Endothelial cell of umbilical vein (primary cell): ENCODE data around the gene DNASE2. TPM values are rescaled to one million over a fixed set of nuclear protein-coding genes. Genes with fewer than 3 reads are reported as not detected.

Experiments
- BruUV-seq: library from RNA; stranded (reverse); fragments of 400-500 nt; replicated peaks from 2 replicates; lab custom pipeline; 2021; lab: Mats Ljungman, UMichigan
- CTCF ChIA-PET: fragments of 300-600, 350-600 bp; sonication (Branson Sonifier 250); formaldehyde crosslinking; loops from one replicate; lab custom pipeline; 2021; ENCODE audit warnings: antibody characterized with exemption, inconsistent platforms; lab: Charles Lee
- POLR2A ChIA-PET: fragments of 300-600, 350-600 bp; sonication (Branson Sonifier 250); formaldehyde crosslinking; loops from one replicate; lab custom pipeline; 2021; ENCODE audit warnings: antibody characterized with exemption, inconsistent platforms; lab: Charles Lee
- DNase-seq: peaks from one replicate; pipeline ENCODE4 v3.0.0-alpha.2; 2011; ENCODE audit warnings: low read depth, low spot score
- FAIRE-seq: peaks from 2 replicates; lab custom pipeline; 2011; peaks lifted over from hg19 to GRCh38; lab: Jason Lieb, UNC
- H2AFZ ChIP-seq: 2 replicates; pipeline ENCODE4 v1.6.0; 2012; ENCODE audit warnings: low read depth, low read length, control low read depth, inconsistent platforms
- H3K27ac ChIP-seq: 2 replicates; pipeline ENCODE4 v1.5.1; 2011; ENCODE audit warnings: low read depth, mild to moderate bottlenecking, control low read depth, low read length, moderate library complexity; ENCODE audit not compliant: insufficient read depth
- H3K27me3 ChIP-seq, 2 experiments: 2 replicates each; pipeline versions ENCODE4 v1.6.0 to v1.6.1; 2011; ENCODE audit warnings: low read length in 2 of 2, mixed read lengths in 1 of 2; ENCODE audit not compliant: control insufficient read depth in 2 of 2, insufficient read depth in 2 of 2
- H3K36me3 ChIP-seq, 2 experiments: 2 replicates in 1 of 2; 3 replicates in 1 of 2; pipeline ENCODE4 v1.5.1; 2011; ENCODE audit warnings: low read length in 2 of 2, mild to moderate bottlenecking in 1 of 2, moderate library complexity in 1 of 2; ENCODE audit not compliant: control insufficient read depth in 2 of 2, insufficient read depth in 2 of 2; ENCODE audit errors: extremely low read depth in 1 of 2
- H3K4me1 ChIP-seq: 3 replicates; pipeline ENCODE4 v1.5.1; 2011; ENCODE audit warnings: mild to moderate bottlenecking, low read length; ENCODE audit not compliant: control insufficient read depth, insufficient read depth; ENCODE audit errors: extremely low read depth
- H3K4me2 ChIP-seq: 2 replicates; pipeline ENCODE4 v1.6.1; 2011; ENCODE audit warnings: low read length, control low read depth, mixed read lengths; ENCODE audit not compliant: insufficient read depth
- H3K4me3 ChIP-seq, 3 experiments: fragments of 200-600 bp in 1 of 3; sonication (generic), shearing (Covaris generic) in 1 of 3; replicated peaks in 1 of 3; 2 replicates each; pipeline ENCODE4 v1.5.1; 2011 to 2016; ENCODE audit warnings: control low read depth in 3 of 3, low read length in 3 of 3, mild to moderate bottlenecking in 2 of 3, inconsistent platforms in 1 of 3, low read depth in 1 of 3, moderate library complexity in 1 of 3; ENCODE audit not compliant: insufficient read depth in 1 of 3
- H3K79me2 ChIP-seq: 2 replicates; pipeline ENCODE4 v1.6.0; 2012; ENCODE audit warnings: low read length, inconsistent platforms; ENCODE audit not compliant: control insufficient read depth, insufficient read depth
- H3K9ac ChIP-seq: replicated peaks from 2 replicates; pipeline ENCODE3; 2011; ENCODE audit warnings: low read length, control low read depth; ENCODE audit not compliant: insufficient read depth; ENCODE audit errors: extremely low read depth
- H3K9me1 ChIP-seq: replicated peaks from 3 replicates; pipeline ENCODE4 v1.6.0; 2011; ENCODE audit warnings: mild to moderate bottlenecking, low read length; ENCODE audit not compliant: control insufficient read depth, insufficient read depth; ENCODE audit errors: extremely low read depth
- H3K9me3 ChIP-seq: replicated peaks from 2 replicates; pipeline ENCODE4 v1.5.1; 2012; ENCODE audit warnings: low read length, inconsistent platforms; ENCODE audit not compliant: control insufficient read depth, insufficient read depth
- H4K20me1 ChIP-seq: replicated peaks from 2 replicates; pipeline ENCODE3; 2011; ENCODE audit warnings: mild to moderate bottlenecking, low read length; ENCODE audit not compliant: control insufficient read depth, insufficient read depth; ENCODE audit errors: extremely low read depth
- CTCF ChIP-seq, 2 donors: IDR thresholded peaks; 1 replicate in 1 of 2; 2 replicates in 1 of 2; pipeline ENCODE4 v1.5.1; 2011; ENCODE audit warnings: low read length in 2 of 2, mild to moderate bottlenecking in 2 of 2, moderate library complexity in 2 of 2, control low read depth in 1 of 2, inconsistent platforms in 1 of 2, low read depth in 1 of 2; ENCODE audit not compliant: insufficient read depth in 1 of 2; ENCODE audit errors: extremely low read depth in 1 of 2
- EZH2 ChIP-seq: IDR thresholded peaks from 2 replicates; pipeline ENCODE4 v1.6.1; 2012; ENCODE audit warnings: borderline replicate concordance, low read depth, mild to moderate bottlenecking, moderate library complexity, low read length, inconsistent platforms; ENCODE audit not compliant: severe bottlenecking
- FOS ChIP-seq: IDR thresholded peaks from 2 replicates; pipeline ENCODE4 v1.6.1; 2011; ENCODE audit warnings: mild to moderate bottlenecking, low read length, moderate library complexity, borderline replicate concordance; ENCODE audit not compliant: insufficient read depth
- GATA2 ChIP-seq: IDR thresholded peaks from 2 replicates; pipeline ENCODE4 v1.7.0; 2011; ENCODE audit warnings: low read depth, mild to moderate bottlenecking, moderate library complexity, mixed read lengths, low read length; ENCODE audit not compliant: insufficient read length, insufficient read depth
- JUN ChIP-seq: IDR thresholded peaks from 2 replicates; pipeline ENCODE4 v1.6.1; 2011; ENCODE audit warnings: borderline replicate concordance, low read depth; ENCODE audit not compliant: insufficient read length, insufficient read depth
- MYC ChIP-seq: IDR thresholded peaks from one replicate; pipeline ENCODE4 v1.6.1; 2011; ENCODE audit warnings: mild to moderate bottlenecking, low read depth, low read length
- POLR2A ChIP-seq: IDR thresholded peaks from 2 replicates; pipeline ENCODE4 v1.6.1; 2012; ENCODE audit warnings: low read depth, mild to moderate bottlenecking, control low read depth, low read length
- POLR2AphosphoS5 ChIP-seq: IDR thresholded peaks from 2 replicates; pipeline ENCODE4 v1.6.1; 2012; ENCODE audit warnings: low read depth, mild to moderate bottlenecking, control low read depth, low read length, moderate library complexity; ENCODE audit not compliant: insufficient read depth
- dilution Hi-C: fragments of 300-500 bp; cut with MboI; formaldehyde crosslinking; loops from one replicate; pipeline ENCODE4 v1.15.0; 2019; ENCODE audit warnings: low sequenced_read_pairs; ENCODE audit not compliant: extremely low pct_ligation_motif_present
- intact Hi-C: fragments of 100-400 bp; cut with micrococcal nuclease; formaldehyde crosslinking; loops from one replicate; pipeline ENCODE4 v1.10.0; 2022
- polyA plus RNA-seq, 4 experiments: library from polyadenylated mRNA; depleted of rRNA in 3 of 4; stranded (reverse) in 3 of 4; unstranded in 1 of 4; fragments of >200 nt; gene quantifications; 2 replicates each; pipeline versions ENCODE4 v1.2.1 to v1.2.3, GENCODE V29; 2011 to 2012; ENCODE audit warnings: missing spikeins in 1 of 4
- total RNA-seq: library from RNA; stranded (reverse); gene quantifications from 2 replicates; pipeline ENCODE4 v1.2.3, GENCODE V29; 2021
- TF ChIP-seq, protein P1 (sequence below): IDR thresholded peaks from 2 replicates; pipeline ENCODE4 v1.6.1; 2011; ENCODE audit not compliant: insufficient read depth, insufficient read length

DNASE2 gene
- total and polyA plus RNA-seq, 2 donors (not counting 3 experiments of a cell fraction or from before 2014, with no cell fraction given): 31.3 to 51.9 TPM

DNA sequence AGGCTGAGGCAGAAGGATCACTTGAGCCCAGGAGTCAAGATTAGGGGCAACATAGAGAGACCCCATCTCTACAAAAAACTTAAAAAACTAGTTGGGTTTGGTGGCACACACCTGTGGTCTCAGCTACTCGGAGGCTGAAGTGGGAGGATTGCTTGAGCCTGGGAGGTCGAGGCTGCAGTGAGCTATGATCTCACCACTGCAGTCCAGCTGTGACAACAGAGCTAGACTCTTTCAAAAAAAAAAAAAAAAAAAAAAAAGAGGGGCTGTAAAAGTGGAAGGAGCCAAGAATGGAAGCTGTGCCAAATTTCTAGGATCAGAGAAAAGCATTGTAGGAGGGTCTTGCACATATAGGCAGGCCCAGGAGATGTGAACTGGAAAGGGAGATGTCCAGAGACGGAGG lies 9.6 kb downstream of the DNASE2 start:
- TF ChIP-seq CTCF (IDR thresholded peaks at IDR 0.05; ENCODE audit: extremely low read depth in 1 of 2, insufficient read depth in 1 of 2, low read depth in 1 of 2, low read length in 2 of 2) (no peak), FOS (no peak), GATA2 (no peak), JUN (no peak), POLR2A (no peak), EZH2 (no peak), POLR2AphosphoS5 (no peak), MYC (no peak)
- TF ChIP-seq, protein P1, sequence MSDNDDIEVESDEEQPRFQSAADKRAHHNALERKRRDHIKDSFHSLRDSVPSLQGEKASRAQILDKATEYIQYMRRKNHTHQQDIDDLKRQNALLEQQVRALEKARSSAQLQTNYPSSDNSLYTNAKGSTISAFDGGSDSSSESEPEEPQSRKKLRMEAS: no peak
- Histone ChIP-seq H3K4me2 (no peak overlapping the region), H4K20me1 (no peaks in the 10 kb centered on the region), H3K27ac (no peak overlapping the region), H3K9me3 (no peaks in the 10 kb centered on the region), H3K9me1 (no peaks in the 10 kb centered on the region), H3K36me3 (no peaks in the 10 kb centered on the region), H3K79me2 (no peaks in the 10 kb centered on the region), H3K4me3 (no peak overlapping the region), H3K4me1 (peaks cover 2% of the 10 kb centered on the region), H3K9ac (no peak overlapping the region), H2AFZ (no peak overlapping the region), H3K27me3 (no peaks in the 10 kb centered on the region)
- CTCF ChIA-PET: interaction anchor here (3.3 kb wide), 1 partner anchor 10 kb away, joined by 14 read pairs; the partner anchor contains the start of gene DNASE2
- no peak for DNase-seq
- POLR2A ChIA-PET: interaction anchor here (0.6 kb wide), 2 partner anchors 440 to 1548 kb away, joined by 4 to 7 read pairs; no protein-coding TSS in a partner anchor
- no TSS peak for BruUV-seq
- no peak for FAIRE-seq
- dilution Hi-C loops: no loop called here
- intact Hi-C loops: no loop called here
